ENCODE data around the gene E2F3.

Gene E2F3

GRCh38 chr6:20434766-20435165 lies 33.1 kb downstream of the E2F3 start:
- no peak for TF ChIP-seq CTCF (IDR thresholded peaks at IDR 0.05; ENCODE audit: low read depth, low read length, missing control alignments)
- in situ Hi-C loops (cut with HindIII; ENCODE audit: low pct_ligation_motif_present, low sequenced_read_pairs): no loop called here
- no peak for DNase-seq

GRCh38 chr6:20436719-20437118 lies 35.0 kb downstream of the E2F3 start:
- Histone ChIP-seq H3K36me3 (replicated peaks) (no peaks in the 10 kb centered on the region), H3K27ac (no peak overlapping the region), H3K27me3 (replicated peaks) (no peaks in the 10 kb centered on the region), H3K4me3 (ENCODE audit: low read depth, low read length) (no peak overlapping the region)
- DNase-seq: no peak
- in situ Hi-C loops (cut with HindIII; ENCODE audit: low pct_ligation_motif_present, low sequenced_read_pairs): no loop called here
- TF ChIP-seq CTCF (IDR thresholded peaks at IDR 0.05; ENCODE audit: low read depth, low read length, missing control alignments): no peak

More at GRCh38 chr6:20434766-20435165, 33.1 kb downstream of the E2F3 start:
- H3K27me3 ChIP-seq (replicated peaks): no peaks in the 10 kb centered on the region
- no peak overlapping the region for H3K4me3 ChIP-seq (ENCODE audit: low read depth, low read length)
- peaks cover 6% of the 10 kb centered on the region for H3K36me3 ChIP-seq (replicated peaks)
- H3K27ac ChIP-seq: no peak overlapping the region

- no peaks in the 10 kb centered on the region for H3K36me3 ChIP-seq (replicated peaks)
Measured at GRCh38 chr6:20437639-20438038, 36.0 kb downstream of the E2F3 start.

GRCh38 chr6:20438462-20439070 lies 36.9 kb downstream of the E2F3 start:
- in situ Hi-C loops (cut with HindIII; ENCODE audit: low pct_ligation_motif_present, low sequenced_read_pairs): no loop called here
- no peaks in the 10 kb centered on the region for H3K27me3 ChIP-seq (replicated peaks)
- H3K36me3 ChIP-seq (replicated peaks): no peaks in the 10 kb centered on the region
- no peak for TF ChIP-seq CTCF (IDR thresholded peaks at IDR 0.05; ENCODE audit: low read depth, low read length, missing control alignments)
- DNase-seq: no peak
- no peak overlapping the region for H3K4me3 ChIP-seq (ENCODE audit: low read depth, low read length)
- no peak overlapping the region for H3K27ac ChIP-seq

More at GRCh38 chr6:20437639-20438038, 36.0 kb downstream of the E2F3 start:
- H3K27me3 ChIP-seq (replicated peaks): no peaks in the 10 kb centered on the region
- no peak overlapping the region for H3K4me3 ChIP-seq (ENCODE audit: low read depth, low read length)
- no peak overlapping the region for H3K27ac ChIP-seq
- in situ Hi-C loops (cut with HindIII; ENCODE audit: low pct_ligation_motif_present, low sequenced_read_pairs): no loop called here
- TF ChIP-seq CTCF (IDR thresholded peaks at IDR 0.05; ENCODE audit: low read depth, low read length, missing control alignments): no peak
- DNase-seq: no peak

- in situ Hi-C loops (cut with HindIII; ENCODE audit: low pct_ligation_motif_present, low sequenced_read_pairs): no loop called here
- Histone ChIP-seq H3K36me3 (replicated peaks) (no peaks in the 10 kb centered on the region), H3K4me3 (ENCODE audit: low read depth, low read length) (no peak overlapping the region), H3K27me3 (replicated peaks) (no peaks in the 10 kb centered on the region), H3K27ac (no peak overlapping the region)
- no peak for TF ChIP-seq CTCF (IDR thresholded peaks at IDR 0.05; ENCODE audit: low read depth, low read length, missing control alignments)
- DNase-seq: no peak
Measured at GRCh38 chr6:20439558-20439957, 37.9 kb downstream of the E2F3 start.

GRCh38 chr6:20440296-20440695 lies 38.6 kb downstream of the E2F3 start:
- TF ChIP-seq CTCF (IDR thresholded peaks at IDR 0.05; ENCODE audit: low read depth, low read length, missing control alignments): no peak
- H3K27ac ChIP-seq: no peak overlapping the region
- peaks cover under 1% of the 10 kb centered on the region for H3K36me3 ChIP-seq (replicated peaks)
- no peaks in the 10 kb centered on the region for H3K27me3 ChIP-seq (replicated peaks)
- in situ Hi-C loops (cut with HindIII; ENCODE audit: low pct_ligation_motif_present, low sequenced_read_pairs): no loop called here
- H3K4me3 ChIP-seq (ENCODE audit: low read depth, low read length): no peak overlapping the region
- DNase-seq: no peak

Data from brain microvascular endothelial cell (primary cell).